Uterus (tissue), 2 donors: Measurements from ENCODE around the gene ATP5F1C.

Experiments used
- POLR2A ChIP-seq, 2 donors: fragments of 450-650 bp; IDR thresholded peaks; one replicate each; pipeline ENCODE4 v1.6.1; 2016; ENCODE audit warnings: antibody characterized with exemption in 2 of 2, mild to moderate bottlenecking in 1 of 2, moderate library complexity in 1 of 2
- TF ChIP-seq, protein P1 (sequence below), 4 experiments: fragments of 200-600 bp in 2 of 4; fragments of 450-650 bp in 2 of 4; sonication (generic) in 2 of 4; IDR thresholded peaks; one replicate each; pipeline ENCODE4 v1.5.1; 2016 to 2019; ENCODE audit warnings: antibody characterized with exemption in 4 of 4, mild to moderate bottlenecking in 2 of 4, moderate library complexity in 1 of 4

DNA sequence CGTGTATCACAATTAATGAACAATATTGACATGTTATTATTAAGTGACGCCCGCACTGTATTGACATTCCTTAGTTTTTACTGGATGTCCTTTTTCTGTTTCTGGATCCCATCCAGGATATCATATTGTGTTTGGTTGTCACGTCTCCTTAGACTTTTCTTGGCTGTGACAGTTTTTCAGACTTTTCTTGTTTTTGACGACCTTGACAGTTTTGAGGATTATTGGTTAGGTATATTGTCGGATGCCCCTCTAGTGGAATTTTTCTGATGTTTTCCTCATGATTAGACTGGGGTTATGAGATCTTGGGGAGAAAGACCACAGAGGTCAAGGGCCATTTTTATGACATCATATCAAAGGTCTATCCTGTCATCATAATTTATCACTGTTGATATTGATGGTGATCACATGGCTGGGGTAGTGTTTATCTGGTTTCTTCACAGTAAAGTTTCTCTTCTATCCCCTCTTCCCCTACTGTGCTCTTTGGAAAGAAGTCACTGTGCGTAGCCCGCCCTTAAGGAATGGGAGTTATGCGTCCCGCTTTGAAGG is 41.4 kb downstream of the ATP5F1C start:
- TF ChIP-seq, protein P1, sequence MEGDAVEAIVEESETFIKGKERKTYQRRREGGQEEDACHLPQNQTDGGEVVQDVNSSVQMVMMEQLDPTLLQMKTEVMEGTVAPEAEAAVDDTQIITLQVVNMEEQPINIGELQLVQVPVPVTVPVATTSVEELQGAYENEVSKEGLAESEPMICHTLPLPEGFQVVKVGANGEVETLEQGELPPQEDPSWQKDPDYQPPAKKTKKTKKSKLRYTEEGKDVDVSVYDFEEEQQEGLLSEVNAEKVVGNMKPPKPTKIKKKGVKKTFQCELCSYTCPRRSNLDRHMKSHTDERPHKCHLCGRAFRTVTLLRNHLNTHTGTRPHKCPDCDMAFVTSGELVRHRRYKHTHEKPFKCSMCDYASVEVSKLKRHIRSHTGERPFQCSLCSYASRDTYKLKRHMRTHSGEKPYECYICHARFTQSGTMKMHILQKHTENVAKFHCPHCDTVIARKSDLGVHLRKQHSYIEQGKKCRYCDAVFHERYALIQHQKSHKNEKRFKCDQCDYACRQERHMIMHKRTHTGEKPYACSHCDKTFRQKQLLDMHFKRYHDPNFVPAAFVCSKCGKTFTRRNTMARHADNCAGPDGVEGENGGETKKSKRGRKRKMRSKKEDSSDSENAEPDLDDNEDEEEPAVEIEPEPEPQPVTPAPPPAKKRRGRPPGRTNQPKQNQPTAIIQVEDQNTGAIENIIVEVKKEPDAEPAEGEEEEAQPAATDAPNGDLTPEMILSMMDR (IDR thresholded peaks at IDR 0.05), result no peak
- TF ChIP-seq POLR2A (IDR thresholded peaks at IDR 0.05), result no peak
